ENCODE results near the gene NUMB. TPM values are rescaled to one million over a fixed set of nuclear protein-coding genes. Genes with fewer than 3 reads are reported as not detected.

NUMB gene
- total RNA-seq, 2 experiments from 2014 or later: 44.5 to 46.4 TPM

DNA sequence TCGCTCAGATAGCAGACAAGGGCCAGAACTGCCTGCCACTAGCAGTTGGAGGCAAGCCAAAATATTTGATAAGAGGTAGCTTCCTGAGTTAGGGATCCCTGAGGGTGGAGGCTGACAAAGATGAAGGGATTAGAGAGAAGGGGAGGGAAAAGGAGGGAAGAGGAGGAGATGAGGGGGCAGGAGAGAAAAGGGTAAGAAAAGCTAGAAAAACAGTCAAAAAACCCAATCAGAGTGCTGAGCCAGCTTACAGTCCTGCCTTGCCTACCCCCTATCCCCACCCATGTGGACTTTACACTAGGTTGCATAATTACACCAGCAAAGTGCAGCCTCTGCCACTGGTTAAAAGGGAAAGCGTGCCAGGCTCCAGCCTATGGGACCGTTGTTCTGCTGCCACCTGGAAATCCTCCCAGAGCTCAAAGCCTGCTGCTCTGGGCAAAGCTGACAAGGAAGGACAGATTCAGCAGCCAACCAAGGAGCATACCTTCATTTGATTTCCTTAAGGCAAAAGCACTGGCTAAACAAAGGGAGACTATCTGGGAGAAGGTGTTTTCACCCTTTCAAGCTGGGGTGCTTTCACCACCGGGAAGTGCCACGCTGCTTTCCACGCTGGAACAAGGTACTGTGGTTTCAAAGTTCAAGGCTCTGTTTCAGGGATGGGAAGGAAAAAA is 3.8 kb upstream of the NUMB start:
- peaks cover 6% of the 10 kb centered on the region for H3K36me3 Mint-ChIP-seq (ENCODE audit: low read depth)
- H3K4me3 Mint-ChIP-seq: no peak overlapping the region
- H3K27ac Mint-ChIP-seq: no peak overlapping the region
- peaks cover 55% of the 10 kb centered on the region for H3K4me1 Mint-ChIP-seq
- POLR2A ChIA-PET: interaction anchor here (0.8 to 2.1 kb wide), 2 partner anchors 9 to 29 kb away, joined by 3 to 16 read pairs; partner anchors contain the start of gene RIOX1
- no peak for DNase-seq
- CTCF ChIA-PET: interaction anchor here (1.0 to 2.3 kb wide), 3 partner anchors 9 to 167 kb away, joined by 4 to 21 read pairs (median 7); no protein-coding TSS in a partner anchor
- no peaks in the 10 kb centered on the region for H3K9me3 Mint-ChIP-seq
- no peaks in the 10 kb centered on the region for H3K27me3 Mint-ChIP-seq

DNA sequence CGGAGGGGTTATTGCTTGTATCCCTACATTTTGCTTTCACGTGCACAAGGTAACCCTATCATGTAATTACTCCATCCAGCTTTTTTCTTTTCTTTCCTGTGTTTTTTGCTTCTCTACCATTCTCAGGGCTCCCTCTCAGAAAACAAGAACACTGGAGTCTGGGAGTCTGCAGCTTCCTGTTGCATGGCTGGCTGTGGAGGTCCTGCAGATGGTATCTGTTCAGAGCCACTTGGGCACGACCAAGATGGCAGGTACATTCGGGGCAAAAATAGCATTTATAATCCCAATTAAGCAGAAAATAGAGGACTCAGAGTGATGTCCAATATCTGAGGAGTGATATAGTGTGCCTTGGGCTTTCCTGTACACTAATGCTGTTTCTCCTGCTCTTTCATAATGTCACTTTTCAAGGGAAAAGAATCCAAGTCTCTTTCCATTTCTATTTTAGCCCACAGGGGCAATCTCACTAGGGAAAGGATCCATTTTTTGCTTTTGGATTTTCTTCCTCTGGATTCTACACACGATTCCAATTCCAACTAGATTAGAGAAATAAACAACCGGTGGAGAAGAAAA is 3.2 kb upstream of the NUMB start:
- Mint-ChIP-seq H3K4me1 (peaks cover 55% of the 10 kb centered on the region), H3K27me3 (no peaks in the 10 kb centered on the region), H3K4me3 (no peak overlapping the region), H3K27ac (no peak overlapping the region), H3K36me3 (ENCODE audit: low read depth) (peaks cover 7% of the 10 kb centered on the region), H3K9me3 (no peaks in the 10 kb centered on the region)
- no peak for DNase-seq
- POLR2A ChIA-PET: interaction anchor here (1.3 kb wide), 1 partner anchor 29 kb away, joined by 4 read pairs; the partner anchor contains the start of gene RIOX1
- CTCF ChIA-PET: interaction anchor here (1.0 kb wide), 1 partner anchor 166 kb away, joined by 4 read pairs; no protein-coding TSS in a partner anchor

DNA sequence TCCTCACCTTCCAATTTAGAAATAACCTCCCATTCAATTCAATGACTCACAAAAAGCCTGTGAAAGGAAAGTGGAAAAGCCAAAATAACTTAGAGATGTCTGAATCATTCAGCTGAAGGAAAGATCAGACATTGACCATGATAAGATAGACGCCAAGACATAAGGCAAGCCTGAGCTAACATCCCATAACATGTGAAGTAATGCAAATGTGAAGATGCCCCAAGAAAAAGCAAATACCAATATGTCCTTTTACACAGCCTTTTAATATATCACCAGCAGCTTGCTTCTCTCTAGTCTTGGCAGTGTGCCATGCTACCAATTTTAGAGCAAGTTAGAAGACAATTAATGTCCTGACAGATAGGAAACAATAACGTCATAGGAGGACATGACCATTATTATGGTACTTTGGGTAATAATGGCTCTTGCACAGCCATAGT is 2.4 kb upstream of the NUMB start:
- POLR2A ChIA-PET: interaction anchor here (1.3 kb wide), 1 partner anchor 30 kb away, joined by 4 read pairs; the partner anchor contains the start of gene RIOX1
- Mint-ChIP-seq H3K4me1 (peaks cover 48% of the 10 kb centered on the region), H3K9me3 (no peaks in the 10 kb centered on the region), H3K4me3 (no peak overlapping the region), H3K27me3 (no peaks in the 10 kb centered on the region), H3K27ac (no peak overlapping the region), H3K36me3 (ENCODE audit: low read depth) (peaks cover 7% of the 10 kb centered on the region)
- no peak for DNase-seq
- CTCF ChIA-PET: interaction anchor here (0.6 to 1.5 kb wide), 3 partner anchors 15 to 165 kb away, joined by 4 to 7 read pairs (median 5); no protein-coding TSS in a partner anchor

DNA sequence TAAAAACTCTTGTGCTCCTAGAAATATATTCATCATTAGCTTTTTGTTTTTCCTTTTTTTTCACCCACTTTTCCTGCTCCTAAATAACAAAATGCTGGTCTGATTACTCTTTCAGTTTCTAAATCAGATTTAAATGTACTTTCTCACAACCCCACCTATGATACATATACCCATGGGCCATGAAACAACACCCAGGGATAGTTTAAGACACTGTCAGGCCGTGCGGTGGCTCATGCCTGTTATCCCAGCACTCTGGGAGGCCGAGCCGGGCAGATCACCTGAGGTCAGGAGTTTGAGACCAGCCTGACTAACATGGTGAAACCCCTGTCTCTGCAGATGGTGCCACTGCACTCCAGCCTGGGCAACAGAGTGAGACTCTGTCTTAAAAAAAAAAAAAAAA is 1.6 kb upstream of the NUMB start:
- no peak overlapping the region for H3K4me3 Mint-ChIP-seq
- ChIA-PET CTCF (interaction anchor here (1.5 to 4.3 kb wide), 3 partner anchors 8 to 15 kb away, joined by 7 to 33 read pairs (median 12); no protein-coding TSS in a partner anchor), POLR2A (interaction anchor here (3.1 kb wide), 1 partner anchor 31 kb away, joined by 21 read pairs; the partner anchor contains the start of gene RIOX1)
- peaks cover 49% of the 10 kb centered on the region for H3K4me1 Mint-ChIP-seq
- H3K27ac Mint-ChIP-seq: no peak overlapping the region
- no peak for DNase-seq
- peaks cover 7% of the 10 kb centered on the region for H3K36me3 Mint-ChIP-seq (ENCODE audit: low read depth)
- H3K9me3 Mint-ChIP-seq: no peaks in the 10 kb centered on the region
- no peaks in the 10 kb centered on the region for H3K27me3 Mint-ChIP-seq

DNA sequence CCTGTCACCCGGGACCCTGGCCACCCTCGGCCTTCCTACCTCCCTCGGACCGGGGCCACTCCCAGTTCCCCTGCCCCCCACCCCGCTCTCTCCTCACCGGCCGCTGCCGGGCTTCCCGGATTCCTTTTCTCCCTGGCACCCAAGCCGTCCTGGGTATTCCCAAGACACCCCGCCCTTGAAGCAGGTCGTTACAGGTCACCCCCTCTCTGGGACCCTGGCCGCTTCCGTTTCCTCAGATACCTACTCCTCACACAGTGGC is 493 bp downstream of the NUMB start:
- ChIA-PET POLR2A (interaction anchor here (1.0 to 3.1 kb wide), 5 partner anchors 14 to 399 kb away, joined by 3 to 21 read pairs (median 8); partner anchors contain the start of genes ACOT2, PSEN1, RBM25 and RIOX1), CTCF (interaction anchor here (2.5 to 4.3 kb wide), 2 partner anchors 14 to 163 kb away, joined by 9 to 33 read pairs; no protein-coding TSS in a partner anchor)
- DNase-seq: peak; percentile 30
- Mint-ChIP-seq H3K4me3 (peak overlapping the region; percentile 91), H3K4me1 (peaks cover 40% of the 10 kb centered on the region), H3K27me3 (no peaks in the 10 kb centered on the region), H3K36me3 (ENCODE audit: low read depth) (peaks cover 9% of the 10 kb centered on the region), H3K27ac (peak overlapping the region; percentile 81), H3K9me3 (no peaks in the 10 kb centered on the region)

DNA sequence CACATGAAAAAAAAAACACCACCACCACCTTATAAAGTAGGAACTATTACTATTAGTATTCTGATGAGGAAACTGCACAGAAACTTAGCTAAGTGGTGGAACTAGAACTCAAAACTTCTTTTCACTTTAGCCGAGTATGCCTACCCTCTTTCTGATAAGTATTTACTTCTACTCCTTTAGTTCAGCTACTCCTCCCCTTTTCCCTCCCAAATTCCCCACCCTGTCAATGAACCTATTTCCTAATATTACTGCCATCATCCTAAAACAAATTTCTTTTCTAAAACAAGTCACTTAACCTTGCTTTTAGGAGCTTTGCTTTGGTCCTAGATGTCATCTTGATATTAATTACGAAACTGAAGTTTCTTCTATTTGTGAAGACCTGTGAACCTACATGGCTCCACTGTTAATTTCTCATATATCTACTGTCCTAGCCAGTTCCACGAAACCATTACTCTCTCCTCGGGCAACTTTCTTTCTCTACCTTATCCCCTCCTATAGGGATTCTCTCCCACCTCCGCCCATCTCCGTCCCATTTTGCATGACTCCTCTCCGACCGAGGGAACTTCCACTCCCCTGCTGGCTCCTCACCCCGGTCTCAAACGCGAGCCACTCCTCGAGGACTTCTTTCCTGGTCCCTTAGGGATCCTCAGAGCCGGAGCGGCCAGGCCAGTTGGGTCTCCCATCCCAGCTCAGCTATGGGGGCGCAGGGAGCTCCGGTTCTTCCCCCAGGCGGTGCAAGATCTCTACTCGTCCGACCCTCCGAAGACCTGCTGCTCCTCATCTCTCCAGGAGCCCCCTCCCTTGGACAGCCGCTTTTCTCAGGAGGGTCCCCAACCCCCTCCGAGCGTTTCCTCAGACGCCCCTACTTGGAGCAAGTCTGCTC is 1.1 kb downstream of the NUMB start:
- Mint-ChIP-seq H3K4me1 (peaks cover 44% of the 10 kb centered on the region), H3K4me3 (peak overlapping the region; percentile 91), H3K27me3 (no peaks in the 10 kb centered on the region), H3K9me3 (no peaks in the 10 kb centered on the region), H3K27ac (peak overlapping the region; percentile 81), H3K36me3 (ENCODE audit: low read depth) (peaks cover 10% of the 10 kb centered on the region)
- DNase-seq: no peak
- ChIA-PET CTCF (interaction anchor here (0.9 to 4.3 kb wide), 4 partner anchors 14 to 170 kb away, joined by 3 to 33 read pairs (median 6); no protein-coding TSS in a partner anchor), POLR2A (interaction anchor here (1.0 to 3.1 kb wide), 5 partner anchors 10 to 112 kb away, joined by 3 to 21 read pairs (median 5); partner anchors contain the start of genes ACOT2 and RIOX1)

DNA sequence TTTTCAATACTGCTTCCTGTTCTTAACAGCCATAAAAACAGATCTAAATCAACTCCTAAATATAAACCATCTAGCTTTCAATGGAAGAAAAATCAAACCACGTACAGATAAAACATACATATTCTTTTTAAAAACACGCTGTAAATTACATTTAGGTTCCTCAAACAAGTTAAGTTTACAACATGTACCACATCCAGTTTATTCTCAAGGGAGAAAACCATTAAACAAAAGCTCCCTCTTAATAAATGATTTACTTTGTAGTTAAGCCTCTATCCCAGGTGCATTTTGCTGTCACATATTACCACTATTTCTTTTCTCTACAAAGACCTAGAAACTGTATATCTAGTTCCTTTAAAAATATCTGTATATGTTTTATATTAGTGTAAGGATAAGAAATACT is 3.1 kb downstream of the NUMB start:
- Mint-ChIP-seq H3K27me3 (no peaks in the 10 kb centered on the region), H3K27ac (no peak overlapping the region), H3K4me3 (no peak overlapping the region), H3K4me1 (peaks cover 40% of the 10 kb centered on the region), H3K36me3 (ENCODE audit: low read depth) (peaks cover 10% of the 10 kb centered on the region), H3K9me3 (no peaks in the 10 kb centered on the region)
- DNase-seq: no peak
- CTCF ChIA-PET: interaction anchor here (0.9 to 1.8 kb wide), 3 partner anchors 16 to 318 kb away, joined by 3 to 13 read pairs (median 4); no protein-coding TSS in a partner anchor
- POLR2A ChIA-PET: interaction anchor here (1.1 kb wide), 1 partner anchor 8 kb away, joined by 4 read pairs; no protein-coding TSS in a partner anchor

DNA sequence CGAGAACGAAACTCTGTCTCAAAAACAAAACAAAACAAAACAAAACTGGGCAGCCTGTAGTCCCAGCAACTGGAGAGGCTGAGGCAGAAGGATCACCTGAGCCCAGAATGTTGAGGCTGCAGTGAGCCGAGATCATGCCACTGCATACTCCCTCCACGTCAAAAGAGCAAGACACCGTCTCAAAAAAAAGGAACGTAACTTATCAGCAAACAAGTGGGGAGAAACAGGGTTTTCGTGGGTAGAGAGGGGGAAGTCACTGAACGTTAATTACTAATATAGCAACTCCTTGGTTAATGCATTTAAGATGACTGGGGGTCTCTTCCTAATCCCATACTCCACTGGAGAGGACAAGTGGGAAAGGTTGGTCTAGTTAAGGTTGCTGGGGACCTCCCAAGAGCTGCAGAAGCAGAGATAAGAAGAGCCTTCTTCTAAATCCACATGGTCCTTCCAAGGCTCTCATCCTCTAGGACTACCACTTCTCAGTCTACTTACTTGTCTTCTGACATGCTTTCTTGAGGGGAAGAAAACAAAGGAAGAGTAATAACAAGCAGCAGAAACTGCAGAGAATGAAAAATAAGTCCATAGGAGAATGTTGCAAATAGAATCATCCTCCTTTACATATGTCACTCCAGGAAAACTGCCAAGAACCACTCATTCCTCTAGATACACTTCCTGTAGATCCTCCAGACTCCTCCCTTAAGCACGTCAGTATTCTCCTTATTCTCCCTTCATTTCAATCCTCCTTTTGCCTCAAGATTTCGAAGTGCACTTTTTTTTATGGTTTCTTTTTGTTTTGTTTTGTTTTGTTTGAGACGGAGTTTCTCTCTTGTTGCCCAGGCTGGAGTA is 5.8 kb downstream of the NUMB start:
- no peaks in the 10 kb centered on the region for H3K27me3 Mint-ChIP-seq
- no peaks in the 10 kb centered on the region for H3K9me3 Mint-ChIP-seq
- ChIA-PET POLR2A (interaction anchor here (0.6 to 1.0 kb wide), 2 partner anchors 10 to 161 kb away, joined by 3 read pairs; no protein-coding TSS in a partner anchor), CTCF (interaction anchor here (1.0 kb wide), 1 partner anchor 11 kb away, joined by 3 read pairs; no protein-coding TSS in a partner anchor)
- H3K4me1 Mint-ChIP-seq: peaks cover 30% of the 10 kb centered on the region
- peaks cover 7% of the 10 kb centered on the region for H3K36me3 Mint-ChIP-seq (ENCODE audit: low read depth)
- no peak overlapping the region for H3K4me3 Mint-ChIP-seq
- no peak for DNase-seq
- H3K27ac Mint-ChIP-seq: no peak overlapping the region

DNA sequence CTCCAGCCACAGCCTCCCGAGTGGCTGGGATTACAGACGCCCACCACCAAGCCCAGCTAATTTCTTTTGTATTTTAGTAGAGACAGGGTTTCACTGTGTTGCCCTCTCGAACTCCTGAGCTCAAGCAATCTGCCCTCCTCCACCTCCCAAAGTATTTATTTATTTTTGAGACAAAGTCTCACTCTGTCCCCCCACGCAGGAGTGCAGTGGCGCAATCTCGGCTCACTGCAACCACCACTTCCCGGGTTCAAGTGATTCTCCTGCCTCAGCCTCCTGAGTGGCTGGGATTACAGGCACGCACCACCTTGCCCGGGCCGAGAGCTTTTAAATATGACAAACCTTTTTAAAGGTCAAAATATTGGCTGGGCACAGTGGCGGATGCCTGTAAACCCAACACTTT is 14.6 kb downstream of the NUMB start:
- H3K27ac Mint-ChIP-seq: no peak overlapping the region
- H3K27me3 Mint-ChIP-seq: no peaks in the 10 kb centered on the region
- CTCF ChIA-PET: no interaction called here
- DNase-seq: no peak
- no peak overlapping the region for H3K4me3 Mint-ChIP-seq
- H3K36me3 Mint-ChIP-seq (ENCODE audit: low read depth): no peaks in the 10 kb centered on the region
- POLR2A ChIA-PET: interaction anchor here (1.4 kb wide), 1 partner anchor 14 kb away, joined by 3 read pairs; no protein-coding TSS in a partner anchor
- no peaks in the 10 kb centered on the region for H3K9me3 Mint-ChIP-seq
- peaks cover 2% of the 10 kb centered on the region for H3K4me1 Mint-ChIP-seq

DNA sequence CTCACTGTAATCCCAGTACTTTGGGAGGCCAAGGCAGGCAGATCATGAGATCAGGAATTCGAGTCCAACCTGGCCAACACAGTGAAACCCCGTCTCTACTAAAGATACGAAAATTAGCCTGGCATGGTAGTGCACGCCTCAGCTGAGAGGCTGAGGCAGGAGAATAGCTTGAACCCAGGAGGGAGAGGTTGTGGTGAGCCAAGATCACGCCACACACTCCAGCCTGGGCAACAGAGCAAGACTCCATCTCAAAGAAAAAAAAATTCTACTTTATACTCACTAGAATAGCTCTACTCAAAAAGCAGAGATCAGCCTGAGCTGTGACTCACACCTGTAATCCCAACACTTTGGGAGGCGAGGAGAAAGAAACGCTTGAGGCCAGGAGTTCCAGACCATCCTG is 17.1 kb downstream of the NUMB start:
- Mint-ChIP-seq H3K4me3 (no peak overlapping the region), H3K27me3 (no peaks in the 10 kb centered on the region), H3K36me3 (ENCODE audit: low read depth) (no peaks in the 10 kb centered on the region), H3K27ac (no peak overlapping the region), H3K4me1 (peaks cover 2% of the 10 kb centered on the region), H3K9me3 (no peaks in the 10 kb centered on the region)
- CTCF ChIA-PET: interaction anchor here (0.7 to 0.9 kb wide), 3 partner anchors 11 to 534 kb away, joined by 3 to 5 read pairs (median 3); no protein-coding TSS in a partner anchor
- POLR2A ChIA-PET: no interaction called here
- no peak for DNase-seq

DNA sequence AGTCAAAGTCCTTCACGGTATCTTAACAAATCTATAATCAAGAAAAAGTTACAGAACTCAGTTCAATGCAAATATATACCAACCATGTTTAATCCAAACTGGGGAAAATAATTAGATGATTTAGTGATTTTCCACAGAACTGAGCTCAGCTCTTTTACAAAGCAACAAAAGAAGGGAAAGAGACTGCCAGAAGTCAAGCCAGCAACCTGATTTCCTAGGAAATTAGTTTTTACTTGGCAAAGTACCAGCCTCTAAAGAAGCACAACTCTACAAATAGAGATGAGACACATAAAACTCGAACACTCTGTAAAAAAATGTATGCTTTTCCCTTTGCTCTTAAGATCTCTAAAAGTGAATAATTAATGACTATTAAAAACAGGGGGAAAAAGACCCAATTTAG is 19.4 kb downstream of the NUMB start:
- Mint-ChIP-seq H3K27me3 (no peaks in the 10 kb centered on the region), H3K4me1 (peaks cover 2% of the 10 kb centered on the region), H3K9me3 (no peaks in the 10 kb centered on the region), H3K4me3 (no peak overlapping the region), H3K36me3 (ENCODE audit: low read depth) (no peaks in the 10 kb centered on the region), H3K27ac (no peak overlapping the region)
- POLR2A ChIA-PET: no interaction called here
- CTCF ChIA-PET: no interaction called here
- DNase-seq: no peak

DNA sequence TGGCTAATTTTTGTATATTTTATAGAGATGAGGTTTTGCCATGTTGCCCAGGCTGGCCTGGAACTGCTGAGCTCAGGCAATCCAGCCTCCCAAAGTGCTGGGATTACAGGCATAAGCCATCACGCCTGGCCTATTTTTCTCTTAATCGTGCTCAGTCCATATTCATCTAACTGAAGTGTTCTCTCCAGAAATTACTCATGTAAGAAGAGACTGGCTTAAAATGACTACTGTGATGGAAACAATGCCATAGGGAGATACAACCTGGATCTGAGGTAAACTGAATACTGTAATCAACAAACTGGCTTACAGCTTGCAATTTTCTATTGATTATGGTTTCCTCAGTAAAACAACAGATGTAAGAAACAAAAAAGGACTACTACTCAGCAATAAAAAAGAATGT is 21.1 kb downstream of the NUMB start:
- ChIA-PET POLR2A (no interaction called here), CTCF (interaction anchor here (0.7 kb wide), 1 partner anchor 35 kb away, joined by 4 read pairs; no protein-coding TSS in a partner anchor)
- DNase-seq: no peak
- H3K9me3 Mint-ChIP-seq: no peaks in the 10 kb centered on the region
- no peak overlapping the region for H3K4me3 Mint-ChIP-seq
- no peaks in the 10 kb centered on the region for H3K27me3 Mint-ChIP-seq
- H3K36me3 Mint-ChIP-seq (ENCODE audit: low read depth): no peaks in the 10 kb centered on the region
- H3K27ac Mint-ChIP-seq: no peak overlapping the region
- H3K4me1 Mint-ChIP-seq: peaks cover 2% of the 10 kb centered on the region
